Neural progenitor cell (in vitro differentiated cells): ENCODE measurements around the gene COASY. TPM values are rescaled to one million over a fixed set of nuclear protein-coding genes. Genes with fewer than 3 reads are reported as not detected.

Source experiments
- DNase-seq: peaks from one replicate; pipeline ENCODE4 v3.0.0-alpha.2; 2016; ENCODE audit warnings: low spot score
- H2AFZ ChIP-seq: fragments of 200-600 bp; sonication (generic); replicated peaks from 2 replicates; pipeline ENCODE4 v1.6.1; 2016; ENCODE audit warnings: antibody characterized with exemption
- H3F3A ChIP-seq: fragments of 200-600 bp; sonication (generic); 2 replicates; pipeline ENCODE4 v1.6.1; 2016; ENCODE audit warnings: antibody characterized with exemption, low read depth
- H3K27ac ChIP-seq: fragments of 200-600 bp; sonication (generic); 2 replicates; pipeline ENCODE4 v1.5.1; 2016; ENCODE audit warnings: mild to moderate bottlenecking
- H3K27me3 ChIP-seq: fragments of 200-600 bp; sonication (generic); 2 replicates; pipeline ENCODE4 v1.6.1; 2016; ENCODE audit warnings: mild to moderate bottlenecking, moderate library complexity
- H3K36me3 ChIP-seq: fragments of 200-600 bp; sonication (generic); 2 replicates; pipeline ENCODE4 v1.5.1; 2016
- H3K4me1 ChIP-seq: fragments of 200-600 bp; sonication (generic); 2 replicates; pipeline ENCODE4 v1.6.1; 2016; ENCODE audit warnings: mixed run types
- H3K4me2 ChIP-seq: fragments of 200-600 bp; sonication (generic); 2 replicates; pipeline ENCODE4 v1.6.1; 2016
- H3K4me3 ChIP-seq: fragments of 200-600 bp; sonication (generic); 2 replicates; pipeline ENCODE4 v1.5.1; 2016
- H3K79me2 ChIP-seq: fragments of 200-600 bp; sonication (generic); 2 replicates; pipeline ENCODE4 v1.6.1; 2016; ENCODE audit warnings: low read depth
- H3K9ac ChIP-seq: fragments of 200-600 bp; sonication (generic); 2 replicates; pipeline ENCODE4 v1.6.1; 2016
- H3K9me3 ChIP-seq: fragments of 200-600 bp; sonication (generic); 2 replicates; pipeline ENCODE4 v1.5.1; 2016; ENCODE audit warnings: low read depth
- H4K20me1 ChIP-seq: fragments of 200-600 bp; sonication (generic); 2 replicates; pipeline ENCODE4 v1.6.1; 2016; ENCODE audit warnings: low read depth
- H3K27ac Mint-ChIP-seq: 3 replicates; pipeline ENCODE4 v1.8.0; 2021; ENCODE audit warnings: mixed read lengths
- H3K27me3 Mint-ChIP-seq: 2 replicates; pipeline ENCODE4 v1.8.0; 2022; ENCODE audit warnings: low read depth, mild to moderate bottlenecking, inconsistent platforms, moderate library complexity, mixed read lengths; ENCODE audit not compliant: insufficient read depth
- H3K36me3 Mint-ChIP-seq: 3 replicates; pipeline ENCODE4 v1.8.0; 2021; ENCODE audit warnings: mixed read lengths
- H3K4me1 Mint-ChIP-seq: 3 replicates; pipeline ENCODE4 v1.8.0; 2021; ENCODE audit warnings: mixed read lengths
- H3K4me3 Mint-ChIP-seq: 3 replicates; pipeline ENCODE4 v1.8.0; 2021; ENCODE audit warnings: mild to moderate bottlenecking, moderate library complexity, mixed read lengths
- H3K9me3 Mint-ChIP-seq: 3 replicates; pipeline ENCODE4 v1.8.0; 2020; ENCODE audit warnings: mixed read lengths
- EZH2 ChIP-seq: fragments of 200-600 bp; sonication (generic); IDR thresholded peaks from 2 replicates; pipeline ENCODE4 v1.6.1; 2017; ENCODE audit warnings: antibody characterized with exemption, mild to moderate bottlenecking, moderate library complexity
- EZH2phosphoT487 ChIP-seq: fragments of 200-600 bp; sonication (generic); IDR thresholded peaks from 2 replicates; pipeline ENCODE4 v1.6.1; 2017; ENCODE audit warnings: antibody characterized with exemption
- total RNA-seq: library from RNA; depleted of rRNA; stranded (reverse); fragments of >200 nt; gene quantifications from 2 replicates; pipeline ENCODE4 v1.2.3, GENCODE V29; 2015; ENCODE audit warnings: low replicate concordance
- TF ChIP-seq, protein P1 (sequence below): fragments of 200-600 bp; sonication (generic); IDR thresholded peaks from 2 replicates; pipeline ENCODE4 v1.5.1; 2017; ENCODE audit warnings: antibody characterized with exemption, mild to moderate bottlenecking

COASY gene
- total RNA-seq, 1 donor from 2014 or later = 6.1 TPM

DNA sequence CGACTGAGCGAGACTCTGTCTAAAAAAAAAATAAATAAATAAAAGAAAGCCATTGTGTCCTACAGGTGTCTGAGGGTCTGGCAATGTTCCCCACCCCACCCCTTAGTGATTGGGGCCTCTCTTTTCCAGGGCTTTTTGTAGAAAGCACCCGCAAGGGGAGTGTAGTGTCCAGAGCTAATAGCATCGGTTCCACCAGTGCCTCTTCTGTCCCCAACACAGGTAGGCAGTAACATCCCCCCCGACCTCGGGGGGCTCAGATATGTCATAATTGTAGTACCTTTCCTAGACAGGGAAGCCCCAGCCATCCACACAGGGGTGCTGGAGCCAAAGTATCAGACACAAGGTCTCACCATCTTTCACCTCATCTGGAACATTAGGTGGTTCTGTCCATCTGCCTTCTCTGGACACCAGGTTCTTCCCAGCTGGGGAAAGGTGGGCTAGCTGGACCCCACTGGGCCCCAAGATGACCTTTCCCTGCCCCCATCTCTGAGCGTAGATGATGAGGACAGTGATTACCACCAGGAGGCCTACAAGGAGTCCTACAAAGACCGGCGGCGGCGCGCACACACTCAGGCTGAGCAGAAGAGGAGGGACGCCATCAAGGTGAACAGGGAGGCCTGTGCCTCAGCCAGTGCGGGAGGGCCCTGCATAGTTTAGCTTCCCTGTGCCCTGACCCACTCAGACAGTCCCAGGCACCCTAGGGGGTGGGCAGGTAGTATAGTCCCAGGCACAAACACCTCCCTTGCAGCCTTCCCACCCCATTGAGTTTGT, 6.6 kb downstream of the COASY start:
- Histone ChIP-seq H3K9ac (no peak overlapping the region), H3K9me3 (no peaks in the 10 kb centered on the region), H3K4me1 (peaks cover 6% of the 10 kb centered on the region), H3K27me3 (no peaks in the 10 kb centered on the region), H4K20me1 (no peaks in the 10 kb centered on the region), H3K79me2 (peaks cover 15% of the 10 kb centered on the region), H3F3A (peaks cover 54% of the 10 kb centered on the region), H3K4me2 (no peak overlapping the region), H2AFZ (no peak overlapping the region), H3K36me3 (peaks cover 4% of the 10 kb centered on the region), H3K27ac (no peak overlapping the region), H3K4me3 (no peak overlapping the region)
- peaks cover 14% of the 10 kb centered on the region for H3K4me1 Mint-ChIP-seq
- H3K27ac Mint-ChIP-seq = no peak overlapping the region
- no peak for TF ChIP-seq EZH2
- TF ChIP-seq, protein P1, sequence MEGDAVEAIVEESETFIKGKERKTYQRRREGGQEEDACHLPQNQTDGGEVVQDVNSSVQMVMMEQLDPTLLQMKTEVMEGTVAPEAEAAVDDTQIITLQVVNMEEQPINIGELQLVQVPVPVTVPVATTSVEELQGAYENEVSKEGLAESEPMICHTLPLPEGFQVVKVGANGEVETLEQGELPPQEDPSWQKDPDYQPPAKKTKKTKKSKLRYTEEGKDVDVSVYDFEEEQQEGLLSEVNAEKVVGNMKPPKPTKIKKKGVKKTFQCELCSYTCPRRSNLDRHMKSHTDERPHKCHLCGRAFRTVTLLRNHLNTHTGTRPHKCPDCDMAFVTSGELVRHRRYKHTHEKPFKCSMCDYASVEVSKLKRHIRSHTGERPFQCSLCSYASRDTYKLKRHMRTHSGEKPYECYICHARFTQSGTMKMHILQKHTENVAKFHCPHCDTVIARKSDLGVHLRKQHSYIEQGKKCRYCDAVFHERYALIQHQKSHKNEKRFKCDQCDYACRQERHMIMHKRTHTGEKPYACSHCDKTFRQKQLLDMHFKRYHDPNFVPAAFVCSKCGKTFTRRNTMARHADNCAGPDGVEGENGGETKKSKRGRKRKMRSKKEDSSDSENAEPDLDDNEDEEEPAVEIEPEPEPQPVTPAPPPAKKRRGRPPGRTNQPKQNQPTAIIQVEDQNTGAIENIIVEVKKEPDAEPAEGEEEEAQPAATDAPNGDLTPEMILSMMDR = no peak
- TF ChIP-seq EZH2phosphoT487 = no peak
- H3K4me3 Mint-ChIP-seq = peak overlapping the region; percentile 67
- no peaks in the 10 kb centered on the region for H3K9me3 Mint-ChIP-seq
- H3K27me3 Mint-ChIP-seq = peaks cover 3% of the 10 kb centered on the region
- H3K36me3 Mint-ChIP-seq = peaks cover 22% of the 10 kb centered on the region
- no peak for DNase-seq

DNA sequence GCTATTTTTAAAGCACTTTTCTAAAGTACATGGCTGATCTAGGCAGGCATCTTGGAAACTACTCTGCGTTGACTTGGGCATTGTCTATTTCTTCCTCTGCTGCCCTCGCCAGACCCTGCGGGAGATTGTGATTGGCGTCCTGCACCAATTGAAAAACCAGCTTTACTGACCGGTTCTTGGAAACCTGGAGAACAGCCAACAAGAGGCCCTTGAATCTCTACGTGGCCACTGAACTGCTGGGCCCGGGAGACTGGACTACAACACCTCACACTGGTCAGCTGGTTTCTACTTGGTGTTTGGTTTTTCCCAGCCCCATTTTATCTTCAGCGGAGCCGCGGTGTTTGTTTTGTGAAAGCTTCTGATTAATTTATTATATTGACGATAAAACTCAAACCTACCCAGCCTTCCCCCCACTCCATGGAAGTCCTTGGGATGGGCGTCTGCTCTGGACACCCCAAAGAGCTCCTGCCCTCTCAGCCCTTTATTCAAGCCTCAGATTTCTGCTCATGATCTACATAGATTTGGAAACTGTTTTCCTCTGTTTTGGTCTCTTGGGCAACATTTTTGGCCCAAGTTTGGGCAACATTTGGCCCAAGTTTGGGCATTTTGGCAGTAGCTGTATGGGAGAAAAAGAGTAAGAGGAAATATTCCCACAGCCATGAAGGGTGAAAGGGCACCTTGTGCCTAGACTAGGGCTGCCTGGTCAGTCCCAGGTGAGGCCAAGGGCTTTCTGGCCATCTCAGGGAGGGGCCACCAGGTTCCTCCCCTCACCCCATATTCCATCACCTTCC, 9.7 kb downstream of the COASY start:
- H3K36me3 Mint-ChIP-seq = peaks cover 31% of the 10 kb centered on the region
- H3K36me3 ChIP-seq = peaks cover 4% of the 10 kb centered on the region
- TF ChIP-seq EZH2phosphoT487 = no peak

DNA sequence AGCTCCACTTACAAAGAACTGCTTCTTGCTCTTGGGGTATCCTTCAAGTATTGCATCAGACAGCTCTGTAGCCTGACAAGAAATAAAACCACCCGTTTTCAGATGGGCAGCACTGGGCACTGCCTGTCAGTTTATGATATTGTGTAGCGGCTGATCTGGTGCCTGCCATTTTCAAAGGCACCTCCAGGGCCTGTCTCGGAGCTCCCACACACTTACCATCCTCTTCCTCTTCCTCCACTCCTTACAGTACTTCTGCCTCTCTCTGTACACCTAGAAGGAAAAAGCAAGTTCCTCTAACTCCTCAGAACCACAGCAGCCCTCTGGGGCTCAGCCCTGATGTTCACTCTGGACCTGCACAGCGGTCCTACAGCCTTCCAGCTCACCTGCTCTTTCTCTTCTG, 11.1 kb downstream of the COASY start:
- TF ChIP-seq, protein P1 = no peak
- TF ChIP-seq EZH2phosphoT487 (no peak), EZH2 (no peak)
- Histone ChIP-seq H3K9ac (no peak overlapping the region), H3K4me1 (peaks cover 11% of the 10 kb centered on the region), H3F3A (peaks cover 54% of the 10 kb centered on the region), H2AFZ (no peak overlapping the region), H3K27me3 (no peaks in the 10 kb centered on the region), H4K20me1 (peaks cover 5% of the 10 kb centered on the region), H3K4me3 (no peak overlapping the region), H3K27ac (no peak overlapping the region), H3K9me3 (no peaks in the 10 kb centered on the region), H3K4me2 (no peak overlapping the region), H3K79me2 (peaks cover 25% of the 10 kb centered on the region), H3K36me3 (peaks cover 4% of the 10 kb centered on the region)
- Mint-ChIP-seq H3K4me3 (no peak overlapping the region), H3K27ac (no peak overlapping the region), H3K9me3 (no peaks in the 10 kb centered on the region), H3K36me3 (peaks cover 31% of the 10 kb centered on the region), H3K4me1 (peaks cover 22% of the 10 kb centered on the region), H3K27me3 (peaks cover 6% of the 10 kb centered on the region)
- no peak for DNase-seq

More for the DNA sequence above, 9.7 kb downstream of the COASY start:
- Mint-ChIP-seq H3K9me3 (no peaks in the 10 kb centered on the region), H3K27me3 (peaks cover 3% of the 10 kb centered on the region), H3K4me1 (peaks cover 17% of the 10 kb centered on the region), H3K27ac (no peak overlapping the region), H3K4me3 (no peak overlapping the region)
- peaks cover 55% of the 10 kb centered on the region for H3F3A ChIP-seq
- no peaks in the 10 kb centered on the region for H3K27me3 ChIP-seq
- no peak overlapping the region for H3K4me3 ChIP-seq
- H3K9ac ChIP-seq = no peak overlapping the region
- no peak overlapping the region for H3K27ac ChIP-seq
- no peak overlapping the region for H2AFZ ChIP-seq
- peaks cover 8% of the 10 kb centered on the region for H3K4me1 ChIP-seq
- H3K9me3 ChIP-seq = no peaks in the 10 kb centered on the region
- H3K79me2 ChIP-seq = peaks cover 28% of the 10 kb centered on the region
- DNase-seq = no peak
- H3K4me2 ChIP-seq = no peak overlapping the region
- H4K20me1 ChIP-seq = peaks cover 5% of the 10 kb centered on the region
